Upper lobe of right lung (tissue), 1 donor: Measurements from ENCODE around the gene BMI1. TPM values are rescaled to one million over a fixed set of nuclear protein-coding genes. Genes with fewer than 3 reads are reported as not detected.

Experiments used
- ATAC-seq: fragments of 200-7000 bp; cut with Tn5 transposase; one replicate; pipeline ENCODE4 v1.9.1; 2020; ENCODE audit warnings: mild to moderate bottlenecking, moderate library complexity
- DNase-seq: peaks from one replicate; pipeline ENCODE4 v3.0.0-alpha.2; 2020
- H3K27ac ChIP-seq: fragments of 200-600 bp; one replicate; pipeline ENCODE4 v1.8.0; 2022
- H3K27me3 ChIP-seq: fragments of 200-600 bp; one replicate; pipeline ENCODE4 v1.8.0; 2022; ENCODE audit warnings: mild to moderate bottlenecking
- H3K36me3 ChIP-seq: fragments of 200-600 bp; one replicate; pipeline ENCODE4 v1.8.0; 2022
- H3K4me1 ChIP-seq: fragments of 200-600 bp; one replicate; pipeline ENCODE4 v1.8.0; 2022
- H3K4me3 ChIP-seq: fragments of 200-600 bp; one replicate; pipeline ENCODE4 v1.8.0; 2022; ENCODE audit warnings: mild to moderate bottlenecking
- H3K9me3 ChIP-seq: fragments of 200-600 bp; one replicate; pipeline ENCODE4 v1.8.0; 2022
- CTCF ChIP-seq: fragments of 200-600 bp; IDR thresholded peaks from one replicate; pipeline ENCODE4 v1.8.0; 2022; ENCODE audit warnings: antibody characterized with exemption
- intact Hi-C: fragments of 100-400 bp; cut with DNase I; formaldehyde crosslinking; loops from one replicate; pipeline ENCODE4 v1.11.0; 2022
- total RNA-seq: library from RNA; stranded (reverse); fragmentation: NEBNext Ultra II Directional; extraction: Animal tissue kit (Norgen Biotek cat#: 25700); gene quantifications from one replicate; pipeline ENCODE4 v1.2.1, GENCODE V29; 2021
- donor health status: DM: no; HTN: yes; CAD: no; lungs with severe emphysema.

BMI1 gene
- total RNA-seq, 1 donor from 2014 or later = 50.9 TPM

GRCh38 chr10:22372298-22372697 lies 51.4 kb downstream of the BMI1 start:
- intact Hi-C loops = no loop called here

GRCh38 chr10:22372917-22373316 lies 52.0 kb downstream of the BMI1 start:
- TF ChIP-seq CTCF = no peak
- no peaks in the 10 kb centered on the region for H3K9me3 ChIP-seq
- DNase-seq = no peak

More at GRCh38 chr10:22372298-22372697, 51.4 kb downstream of the BMI1 start:
- ATAC-seq (no peak), DNase-seq (no peak)
- Histone ChIP-seq H3K4me1 (no peaks in the 10 kb centered on the region), H3K4me3 (no peak overlapping the region), H3K36me3 (no peaks in the 10 kb centered on the region), H3K9me3 (no peaks in the 10 kb centered on the region), H3K27me3 (no peaks in the 10 kb centered on the region), H3K27ac (no peak overlapping the region)
- TF ChIP-seq CTCF = no peak

GRCh38 chr10:22374489-22375126 lies 53.7 kb downstream of the BMI1 start:
- no peak for TF ChIP-seq CTCF
- DNase-seq = no peak
- Histone ChIP-seq H3K4me1 (no peaks in the 10 kb centered on the region), H3K27me3 (no peaks in the 10 kb centered on the region), H3K27ac (no peak overlapping the region), H3K4me3 (no peak overlapping the region), H3K9me3 (no peaks in the 10 kb centered on the region), H3K36me3 (no peaks in the 10 kb centered on the region)
- ATAC-seq = no peak
- intact Hi-C loops = no loop called here

More at GRCh38 chr10:22372917-22373316, 52.0 kb downstream of the BMI1 start:
- intact Hi-C loops = no loop called here
- no peaks in the 10 kb centered on the region for H3K4me1 ChIP-seq
- no peak for ATAC-seq
- H3K36me3 ChIP-seq = no peaks in the 10 kb centered on the region
- no peak overlapping the region for H3K4me3 ChIP-seq
- H3K27ac ChIP-seq = no peak overlapping the region
- no peaks in the 10 kb centered on the region for H3K27me3 ChIP-seq

- Histone ChIP-seq H3K4me1 (no peaks in the 10 kb centered on the region), H3K36me3 (no peaks in the 10 kb centered on the region), H3K9me3 (no peaks in the 10 kb centered on the region), H3K27me3 (no peaks in the 10 kb centered on the region), H3K27ac (no peak overlapping the region), H3K4me3 (no peak overlapping the region)
- no peak for ATAC-seq
- no peak for TF ChIP-seq CTCF
- DNase-seq = no peak
- intact Hi-C loops = no loop called here
Measured at GRCh38 chr10:22379059-22379458, 58.2 kb downstream of the BMI1 start.

Other genes with a start within 250 kb of the BMI1 start
- gene EBLN1, start 103.1 kb upstream of the BMI1 start, total RNA-seq = not detected
- 44.8 TPM for gene COMMD3, start 4.7 kb upstream of the BMI1 start, total RNA-seq
- not detected for gene SPAG6, start 24.4 kb downstream of the BMI1 start, total RNA-seq